Neural cell (in vitro differentiated cells): Measurements from ENCODE around the gene HAP1. TPM values are rescaled to one million over a fixed set of nuclear protein-coding genes. Genes with fewer than 3 reads are reported as not detected.

Experiments used
- H2AFZ ChIP-seq: fragments of 200-600, 300-800 bp; sonication (generic), shearing (Covaris generic); 2 replicates; pipeline ENCODE4 v1.6.0; 2014; ENCODE audit warnings: low read depth, mild to moderate bottlenecking, antibody characterized with exemption, low read length, moderate library complexity
- H3F3A ChIP-seq: fragments of 200-600 bp; shearing (Covaris generic); 2 replicates; pipeline ENCODE4 v1.6.1; 2016; ENCODE audit warnings: mild to moderate bottlenecking, moderate library complexity, mixed read lengths, antibody characterized with exemption, low read length; ENCODE audit not compliant: insufficient read depth, poor library complexity, severe bottlenecking
- H3K27ac ChIP-seq: fragments of 200-600, 300-800 bp; sonication (generic), shearing (Covaris generic); 2 replicates; pipeline ENCODE4 v1.5.1; 2014; ENCODE audit warnings: mild to moderate bottlenecking, low read length, moderate library complexity
- H3K27me3 ChIP-seq: fragments of 300-800, 200-600 bp; sonication (generic), shearing (Covaris generic); 2 replicates; pipeline ENCODE4 v1.6.0; 2014; ENCODE audit warnings: mild to moderate bottlenecking, low read depth, low read length, moderate library complexity; ENCODE audit not compliant: insufficient read depth
- H3K36me3 ChIP-seq: fragments of 300-800, 200-600 bp; sonication (generic), shearing (Covaris generic); 2 replicates; pipeline ENCODE4 v1.5.1; 2014; ENCODE audit warnings: mild to moderate bottlenecking, antibody characterized with exemption, low read length, moderate library complexity; ENCODE audit not compliant: insufficient read depth
- H3K4me2 ChIP-seq: fragments of 300-800, 200-600 bp; sonication (generic), shearing (Covaris generic); 2 replicates; pipeline ENCODE4 v1.6.0; 2014; ENCODE audit warnings: mild to moderate bottlenecking, low read length
- H3K4me3 ChIP-seq: fragments of 300-800, 200-600 bp; sonication (generic), shearing (Covaris generic); 2 replicates; pipeline ENCODE4 v1.5.1; 2014; ENCODE audit warnings: mild to moderate bottlenecking, low read length, moderate library complexity
- H3K79me2 ChIP-seq: fragments of 200-600 bp; shearing (Covaris generic); replicated peaks from 2 replicates; pipeline ENCODE4 v1.6.0; 2014; ENCODE audit warnings: mild to moderate bottlenecking, low read length, moderate library complexity; ENCODE audit not compliant: insufficient read depth
- H3K9ac ChIP-seq: fragments of 300-800, 200-600 bp; sonication (generic), shearing (Covaris generic); 2 replicates; pipeline ENCODE4 v1.6.1; 2016; ENCODE audit warnings: mild to moderate bottlenecking, low read length, mixed read lengths
- H3K9me2 ChIP-seq: fragments of 200-600 bp; shearing (Covaris generic); 2 replicates; pipeline ENCODE4 v1.6.1; 2016; ENCODE audit warnings: mild to moderate bottlenecking, low read length, mixed read lengths; ENCODE audit not compliant: insufficient read depth
- H3K9me3 ChIP-seq: fragments of 200-600, 300-800 bp; sonication (generic), shearing (Covaris generic); 2 replicates; pipeline ENCODE4 v1.6.1; 2016; ENCODE audit warnings: mild to moderate bottlenecking, mixed run types, low read length, moderate library complexity, mixed read lengths
- H4K20me1 ChIP-seq: fragments of 200-600 bp; shearing (Covaris generic); 2 replicates; pipeline ENCODE4 v1.6.1; 2016; ENCODE audit warnings: mild to moderate bottlenecking, mixed run types; ENCODE audit not compliant: insufficient read depth
- EP300 ChIP-seq: fragments of 450-650 bp; conservative IDR thresholded peaks from 2 replicates; pipeline ENCODE4 v1.6.1; 2014; ENCODE audit warnings: antibody characterized with exemption, mild to moderate bottlenecking, moderate library complexity; ENCODE audit not compliant: poor library complexity, severe bottlenecking
- EZH2 ChIP-seq: fragments of 200-600, 300-800 bp; shearing (Covaris generic), sonication (generic); IDR thresholded peaks from 2 replicates; pipeline ENCODE4 v1.6.1; 2014; ENCODE audit warnings: antibody characterized with exemption, low read length, borderline replicate concordance, mild to moderate bottlenecking; ENCODE audit not compliant: insufficient read depth, poor library complexity, severe bottlenecking
- MXI1 ChIP-seq: fragments of 450-650 bp; conservative IDR thresholded peaks from 2 replicates; pipeline ENCODE4 v1.6.1; 2014; ENCODE audit warnings: antibody characterized with exemption, mild to moderate bottlenecking; ENCODE audit not compliant: poor library complexity, severe bottlenecking
- POLR2AphosphoS5 ChIP-seq: IDR thresholded peaks from 2 replicates; pipeline ENCODE4 v1.6.1; 2012
- RAD21 ChIP-seq: fragments of 450-650 bp; conservative IDR thresholded peaks from 2 replicates; pipeline ENCODE4 v1.6.1; 2014; ENCODE audit warnings: antibody characterized with exemption, mild to moderate bottlenecking, moderate library complexity
- REST ChIP-seq: IDR thresholded peaks from 2 replicates; pipeline ENCODE4 v1.6.1; 2012; ENCODE audit warnings: borderline replicate concordance
- SMC3 ChIP-seq: fragments of 450-650 bp; conservative IDR thresholded peaks from 2 replicates; pipeline ENCODE4 v1.6.1; 2014; ENCODE audit warnings: antibody characterized with exemption, mild to moderate bottlenecking, moderate library complexity; ENCODE audit not compliant: poor library complexity
- TAF1 ChIP-seq: IDR thresholded peaks from 2 replicates; pipeline ENCODE4 v1.6.1; 2012; ENCODE audit warnings: low read depth
- polyA plus RNA-seq: library from polyadenylated mRNA; depleted of rRNA; stranded (reverse); fragments of >200 nt; gene quantifications from 2 replicates; pipeline ENCODE4 v1.2.3, GENCODE V29; 2014
- TF ChIP-seq, protein P1 (sequence below): fragments of 450-650 bp; IDR thresholded peaks from 2 replicates; pipeline ENCODE4 v1.5.1; 2014; ENCODE audit warnings: antibody characterized with exemption, mild to moderate bottlenecking, moderate library complexity; ENCODE audit not compliant: poor library complexity, severe bottlenecking

Gene HAP1
- polyA plus RNA-seq, 1 donor from 2014 or later, result 0.79 TPM

GRCh38 chr17:41767324-41768042 lies 33.0 kb upstream of the HAP1 start:
- Histone ChIP-seq H3K27me3 (no peaks in the 10 kb centered on the region), H3K27ac (no peak overlapping the region), H3K36me3 (no peaks in the 10 kb centered on the region), H2AFZ (no peak overlapping the region), H4K20me1 (peaks cover 12% of the 10 kb centered on the region), H3K9ac (no peak overlapping the region), H3K4me2 (no peak overlapping the region), H3K4me3 (no peak overlapping the region), H3K9me3 (no peaks in the 10 kb centered on the region), H3F3A (no peaks in the 10 kb centered on the region), H3K9me2 (no peaks in the 10 kb centered on the region), H3K79me2 (peaks cover 3% of the 10 kb centered on the region)
- TF ChIP-seq RAD21, result no peak
- TF ChIP-seq SMC3, result no peak
- TF ChIP-seq POLR2AphosphoS5, result no peak
- TF ChIP-seq REST, result no peak
- TF ChIP-seq, protein P1, sequence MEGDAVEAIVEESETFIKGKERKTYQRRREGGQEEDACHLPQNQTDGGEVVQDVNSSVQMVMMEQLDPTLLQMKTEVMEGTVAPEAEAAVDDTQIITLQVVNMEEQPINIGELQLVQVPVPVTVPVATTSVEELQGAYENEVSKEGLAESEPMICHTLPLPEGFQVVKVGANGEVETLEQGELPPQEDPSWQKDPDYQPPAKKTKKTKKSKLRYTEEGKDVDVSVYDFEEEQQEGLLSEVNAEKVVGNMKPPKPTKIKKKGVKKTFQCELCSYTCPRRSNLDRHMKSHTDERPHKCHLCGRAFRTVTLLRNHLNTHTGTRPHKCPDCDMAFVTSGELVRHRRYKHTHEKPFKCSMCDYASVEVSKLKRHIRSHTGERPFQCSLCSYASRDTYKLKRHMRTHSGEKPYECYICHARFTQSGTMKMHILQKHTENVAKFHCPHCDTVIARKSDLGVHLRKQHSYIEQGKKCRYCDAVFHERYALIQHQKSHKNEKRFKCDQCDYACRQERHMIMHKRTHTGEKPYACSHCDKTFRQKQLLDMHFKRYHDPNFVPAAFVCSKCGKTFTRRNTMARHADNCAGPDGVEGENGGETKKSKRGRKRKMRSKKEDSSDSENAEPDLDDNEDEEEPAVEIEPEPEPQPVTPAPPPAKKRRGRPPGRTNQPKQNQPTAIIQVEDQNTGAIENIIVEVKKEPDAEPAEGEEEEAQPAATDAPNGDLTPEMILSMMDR, result no peak
- TF ChIP-seq EP300, result no peak
- no peak for TF ChIP-seq TAF1
- no peak for TF ChIP-seq MXI1
- no peak for TF ChIP-seq EZH2

DNA sequence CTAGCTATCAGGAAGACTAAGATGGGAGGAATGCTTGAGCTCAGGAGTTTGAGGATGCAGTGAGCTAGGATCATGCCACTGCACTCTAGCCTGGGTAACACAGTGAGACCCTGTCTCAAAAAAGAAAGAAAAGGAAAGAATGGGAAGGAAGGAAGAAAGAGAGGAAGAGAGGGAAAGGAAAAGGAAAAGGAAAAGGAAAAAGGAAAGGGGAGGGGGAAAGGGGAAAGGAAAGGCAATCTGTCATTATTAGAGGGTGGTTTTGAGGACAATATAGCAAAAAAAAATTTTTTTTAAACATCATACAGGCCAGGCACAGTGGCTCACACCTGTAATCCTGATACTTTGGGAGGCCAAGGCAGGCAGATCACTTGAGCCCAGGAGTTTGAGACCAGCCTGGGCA lies 31.7 kb upstream of the HAP1 start:
- TF ChIP-seq EZH2, result no peak
- TF ChIP-seq POLR2AphosphoS5, result no peak
- no peak for TF ChIP-seq SMC3
- TF ChIP-seq, protein P1, result no peak
- TF ChIP-seq REST, result no peak
- TF ChIP-seq RAD21, result no peak
- TF ChIP-seq EP300, result no peak
- no peak for TF ChIP-seq MXI1
- no peak for TF ChIP-seq TAF1
- Histone ChIP-seq H3K9ac (no peak overlapping the region), H3K79me2 (no peaks in the 10 kb centered on the region), H3K27me3 (no peaks in the 10 kb centered on the region), H2AFZ (no peak overlapping the region), H3F3A (no peaks in the 10 kb centered on the region), H3K27ac (no peak overlapping the region), H3K9me2 (no peaks in the 10 kb centered on the region), H4K20me1 (peaks cover 4% of the 10 kb centered on the region), H3K4me3 (no peak overlapping the region), H3K9me3 (no peaks in the 10 kb centered on the region), H3K4me2 (no peak overlapping the region), H3K36me3 (peaks cover 1% of the 10 kb centered on the region)
